CD4-positive, alpha-beta T cell treated with Interleukin-2 at 100 ng/mL for 4 hours (primary cell): ENCODE measurements around the gene MON2.
"Not testable (repeated sequence)": the region's sequence is repeated elsewhere in the genome, so short reads cannot be mapped to it uniquely, and the experiment has no call there.

ENCODE experiments used
- DNase-seq: peaks from one replicate; pipeline ENCODE4 v3.0.0-alpha.2; 2020; ENCODE audit warnings: low spot score

Gene MON2, protein sequence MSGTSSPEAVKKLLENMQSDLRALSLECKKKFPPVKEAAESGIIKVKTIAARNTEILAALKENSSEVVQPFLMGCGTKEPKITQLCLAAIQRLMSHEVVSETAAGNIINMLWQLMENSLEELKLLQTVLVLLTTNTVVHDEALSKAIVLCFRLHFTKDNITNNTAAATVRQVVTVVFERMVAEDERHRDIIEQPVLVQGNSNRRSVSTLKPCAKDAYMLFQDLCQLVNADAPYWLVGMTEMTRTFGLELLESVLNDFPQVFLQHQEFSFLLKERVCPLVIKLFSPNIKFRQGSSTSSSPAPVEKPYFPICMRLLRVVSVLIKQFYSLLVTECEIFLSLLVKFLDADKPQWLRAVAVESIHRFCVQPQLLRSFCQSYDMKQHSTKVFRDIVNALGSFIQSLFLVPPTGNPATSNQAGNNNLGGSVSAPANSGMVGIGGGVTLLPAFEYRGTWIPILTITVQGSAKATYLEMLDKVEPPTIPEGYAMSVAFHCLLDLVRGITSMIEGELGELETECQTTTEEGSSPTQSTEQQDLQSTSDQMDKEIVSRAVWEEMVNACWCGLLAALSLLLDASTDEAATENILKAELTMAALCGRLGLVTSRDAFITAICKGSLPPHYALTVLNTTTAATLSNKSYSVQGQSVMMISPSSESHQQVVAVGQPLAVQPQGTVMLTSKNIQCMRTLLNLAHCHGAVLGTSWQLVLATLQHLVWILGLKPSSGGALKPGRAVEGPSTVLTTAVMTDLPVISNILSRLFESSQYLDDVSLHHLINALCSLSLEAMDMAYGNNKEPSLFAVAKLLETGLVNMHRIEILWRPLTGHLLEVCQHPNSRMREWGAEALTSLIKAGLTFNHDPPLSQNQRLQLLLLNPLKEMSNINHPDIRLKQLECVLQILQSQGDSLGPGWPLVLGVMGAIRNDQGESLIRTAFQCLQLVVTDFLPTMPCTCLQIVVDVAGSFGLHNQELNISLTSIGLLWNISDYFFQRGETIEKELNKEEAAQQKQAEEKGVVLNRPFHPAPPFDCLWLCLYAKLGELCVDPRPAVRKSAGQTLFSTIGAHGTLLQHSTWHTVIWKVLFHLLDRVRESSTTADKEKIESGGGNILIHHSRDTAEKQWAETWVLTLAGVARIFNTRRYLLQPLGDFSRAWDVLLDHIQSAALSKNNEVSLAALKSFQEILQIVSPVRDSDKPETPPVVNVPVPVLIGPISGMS (N-terminal part only)

DNA sequence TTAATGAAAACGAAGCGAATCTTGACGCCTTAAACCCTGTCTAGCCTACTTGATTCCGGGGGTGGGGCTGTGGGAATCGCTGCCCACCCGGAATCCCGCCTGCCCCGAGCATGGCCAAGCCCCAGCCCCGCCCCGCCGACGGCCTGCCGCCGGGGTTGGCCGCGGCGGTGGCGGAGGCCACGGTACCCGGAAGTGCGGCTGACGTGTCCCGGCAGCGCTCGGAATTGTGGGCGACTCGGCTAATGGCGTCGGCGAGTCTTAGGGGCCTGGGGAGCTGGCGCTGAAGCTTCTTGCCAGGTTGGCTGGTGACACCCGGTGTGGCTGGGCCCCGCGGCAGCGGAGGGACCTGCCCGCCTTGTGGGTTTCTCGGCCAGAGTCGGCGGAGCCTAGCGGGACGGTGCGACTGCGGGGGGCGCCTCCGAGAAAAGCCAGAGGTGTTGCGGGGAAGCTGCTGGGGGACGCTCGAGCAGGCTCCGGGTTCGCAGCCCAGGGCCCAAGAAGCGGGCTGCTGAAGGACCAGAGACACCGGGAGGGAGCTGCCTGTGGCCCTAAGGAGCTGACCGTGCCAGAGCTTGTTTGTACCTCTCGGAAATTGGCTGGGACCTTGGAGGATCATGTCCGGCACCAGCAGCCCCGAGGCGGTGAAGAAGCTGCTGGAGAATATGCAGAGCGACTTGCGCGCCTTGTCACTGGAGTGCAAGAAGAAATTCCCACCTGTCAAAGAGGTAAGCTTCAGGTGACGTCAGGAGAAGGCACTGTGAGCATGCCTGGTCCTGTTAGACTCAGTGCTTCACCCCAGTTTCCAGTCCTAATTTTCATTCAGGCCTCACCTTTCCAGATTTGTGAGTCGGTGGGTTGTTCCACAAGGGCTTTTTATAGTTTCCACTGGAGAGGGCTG, at the start of gene MON2:
TSS of gene MON2 (plus strand) at position 233 of the 898 bp plus-strand sequence. CDS start at position 615, 382 bp downstream.
- peak; percentile 85 for DNase-seq

DNA sequence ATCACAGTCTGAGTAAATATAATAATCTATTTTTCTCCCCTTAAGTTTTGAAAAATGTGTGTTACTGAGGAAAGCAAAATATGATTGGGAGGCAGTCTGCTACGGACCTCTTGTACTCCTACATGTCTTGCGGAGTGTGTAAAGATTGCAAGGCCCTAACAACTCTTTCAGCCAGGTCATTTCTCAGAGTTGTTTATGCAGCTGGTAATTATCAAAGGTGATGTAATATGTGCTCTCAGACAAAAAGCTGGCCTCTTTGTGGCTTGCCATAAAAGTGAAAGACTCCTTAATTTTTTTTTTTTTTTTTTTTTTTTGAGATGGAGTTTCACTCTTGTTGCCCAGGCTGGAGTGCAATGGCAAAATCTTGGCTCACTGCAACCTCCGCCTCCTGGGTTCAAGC, 40.5 kb upstream of the MON2 start:
- DNase-seq: no peak

DNA sequence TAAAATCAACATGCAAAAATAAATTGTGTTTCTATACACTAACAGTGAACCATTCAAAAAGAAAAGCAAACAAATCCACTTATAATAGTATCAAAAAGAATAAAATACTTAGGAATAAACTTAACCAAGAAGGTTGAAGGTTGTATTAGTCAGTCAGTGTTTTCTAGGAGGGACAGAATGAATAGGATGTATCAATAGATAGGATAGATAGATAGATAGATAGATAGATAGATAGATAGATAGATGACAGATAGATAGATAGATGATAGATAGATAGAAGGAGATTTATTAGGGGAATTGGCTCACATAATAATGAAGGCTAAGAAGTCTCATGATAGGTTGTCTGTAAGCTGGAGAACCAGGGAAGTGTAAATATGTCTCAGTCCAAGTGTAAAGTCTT, 37.2 kb upstream of the MON2 start:
- no peak for DNase-seq

DNA sequence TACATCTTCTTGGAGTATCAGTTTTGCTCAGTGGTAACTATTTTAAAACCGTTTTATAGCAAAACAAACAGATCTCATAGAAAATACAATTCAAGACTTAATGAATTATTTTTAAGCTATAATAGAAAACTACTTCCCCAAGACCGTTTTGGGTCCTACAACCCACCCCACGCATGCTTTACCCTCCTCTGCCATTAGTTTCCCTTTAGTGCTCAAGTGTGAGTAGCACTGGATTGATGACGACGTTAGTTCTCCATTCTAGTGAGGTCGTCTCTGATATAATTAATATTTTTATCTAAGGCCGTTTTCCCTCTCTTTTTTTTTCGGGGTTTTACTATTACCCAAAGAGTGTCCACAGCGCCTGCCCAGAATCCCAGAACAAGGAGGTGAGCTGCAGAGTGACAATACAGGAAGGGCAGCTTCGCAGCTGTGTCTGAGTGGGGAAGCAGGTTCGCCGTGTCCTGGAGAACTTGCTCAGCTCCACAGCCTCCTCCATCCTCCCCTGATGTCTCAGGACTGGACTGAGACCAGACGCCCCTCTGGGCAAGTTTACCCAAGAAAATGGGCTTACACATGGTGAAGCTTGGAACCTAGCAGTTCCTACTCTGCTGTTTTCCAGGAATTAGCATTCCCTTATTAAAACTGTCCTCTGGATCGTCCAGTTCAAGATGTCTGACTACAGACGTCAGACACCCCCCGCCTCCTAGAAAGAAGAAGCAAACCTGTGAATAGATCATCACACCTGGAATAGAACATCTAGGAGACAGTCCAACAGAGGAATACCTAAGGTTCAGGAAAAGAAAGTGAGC, 31.9 kb upstream of the MON2 start:
- no peak for DNase-seq

GRCh38 chr12:62435303-62436163, 31.1 kb upstream of the MON2 start:
- DNase-seq: peak; percentile 18

DNA sequence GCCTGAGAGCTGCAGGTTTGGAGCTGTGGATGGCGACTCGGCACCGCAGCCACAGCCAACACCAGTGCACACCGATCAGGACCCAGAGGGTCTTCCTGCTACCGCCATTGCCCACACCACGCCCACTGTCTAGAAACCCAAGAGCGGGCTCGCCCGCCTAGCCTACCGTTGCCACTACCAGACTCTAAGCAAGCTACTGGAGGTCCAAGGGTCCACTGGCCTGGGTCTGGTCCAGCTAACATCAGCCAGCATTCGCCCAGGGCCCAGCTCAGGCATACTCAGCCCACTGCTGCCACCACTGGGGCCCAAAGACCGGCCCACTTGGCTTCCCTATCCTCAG, 30.5 kb upstream of the MON2 start:
- no peak for DNase-seq

DNA sequence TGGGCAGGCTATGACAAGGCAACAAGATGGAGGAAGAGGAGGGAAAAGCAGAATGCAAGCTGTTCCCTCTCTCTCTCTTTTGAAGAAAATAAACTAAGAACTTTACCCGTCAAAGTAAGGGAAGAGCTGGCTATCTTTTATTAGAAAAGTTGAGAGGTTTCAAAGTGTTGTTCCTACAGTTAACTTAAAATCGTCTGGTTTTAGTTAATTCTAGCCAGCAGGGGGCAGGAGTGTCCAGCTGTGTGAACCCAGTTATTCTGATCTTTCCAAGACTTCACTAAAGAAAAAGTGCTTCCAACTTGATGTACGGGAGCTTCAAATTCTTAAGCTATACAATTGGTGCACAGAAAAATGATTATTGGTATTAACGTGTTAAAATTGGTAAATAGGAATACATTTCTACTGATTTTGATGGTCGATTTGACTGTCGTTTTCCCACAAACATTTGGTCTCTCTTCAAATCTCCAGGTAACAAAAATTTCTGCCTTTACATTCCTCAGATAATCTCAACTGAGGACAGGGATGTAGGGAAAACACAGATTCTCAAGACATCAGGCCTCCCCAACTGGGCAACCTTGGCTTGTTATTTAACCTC, 28.4 kb upstream of the MON2 start:
- DNase-seq: peak; percentile 67

GRCh38 chr12:62446754-62447452, 19.7 kb upstream of the MON2 start:
- DNase-seq: no peak

DNA sequence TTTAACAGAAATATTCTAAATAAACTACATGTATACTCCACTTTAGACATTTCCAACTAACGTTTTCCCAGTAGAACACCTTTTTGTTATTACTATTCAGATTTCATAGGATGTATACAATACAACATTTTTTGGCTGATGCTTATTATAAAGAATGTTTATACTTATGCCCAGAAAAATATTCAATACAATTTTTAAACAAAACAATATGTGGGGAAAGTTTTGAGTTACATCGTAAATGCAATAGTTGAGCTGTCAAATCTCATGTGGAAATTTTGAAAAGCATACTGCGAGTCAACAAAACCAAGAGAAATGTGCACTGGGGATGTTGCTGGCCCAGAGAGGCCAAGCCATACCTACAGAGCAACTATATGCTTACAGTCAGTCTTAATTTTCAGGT, 18.2 kb upstream of the MON2 start:
- DNase-seq: no peak

DNA sequence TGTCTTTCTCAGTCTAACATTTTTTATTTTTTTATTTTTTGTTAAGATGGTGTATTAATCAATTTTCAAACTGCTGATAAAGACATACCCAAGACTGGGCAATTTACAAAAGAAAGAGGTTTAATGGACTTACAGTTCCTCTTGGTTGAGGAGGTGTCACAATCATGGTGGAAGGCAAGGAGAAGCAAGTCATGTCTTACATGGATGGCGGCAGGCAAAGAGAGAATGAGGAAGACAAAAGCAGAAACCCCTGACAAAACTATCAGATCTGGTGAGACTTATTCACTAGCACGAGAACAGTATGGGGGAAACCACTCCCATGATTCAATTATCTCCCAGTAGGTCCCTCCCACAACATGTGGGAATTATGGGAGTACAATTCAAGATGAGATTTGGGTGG, 11.2 kb upstream of the MON2 start:
- DNase-seq: not testable (repeated sequence)

GRCh38 chr12:62458626-62459025, 8.0 kb upstream of the MON2 start:
- no peak for DNase-seq

DNA sequence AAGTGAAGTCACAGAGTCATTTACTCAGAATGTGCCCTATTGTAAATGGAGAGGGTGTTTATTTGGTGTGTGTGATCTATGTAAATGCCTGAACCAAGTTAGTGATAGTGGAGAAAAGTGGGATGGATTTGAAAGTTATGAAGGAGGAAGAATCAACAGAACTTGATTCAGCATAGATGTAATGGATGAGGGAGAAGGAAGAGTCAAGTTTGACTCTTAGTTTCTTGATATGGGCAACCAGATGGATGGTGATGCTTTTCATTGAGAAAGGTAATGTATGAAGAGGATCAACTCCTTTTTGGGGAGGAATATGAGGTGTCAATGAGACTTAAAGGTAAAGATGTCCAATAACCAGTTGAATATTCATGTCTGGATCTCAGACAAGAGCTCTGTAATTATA, 6.7 kb upstream of the MON2 start:
- DNase-seq: no peak

- not testable (repeated sequence) for DNase-seq
These were observed 5.3 kb upstream of the MON2 start for GRCh38 chr12:62461171-62461837.

DNA sequence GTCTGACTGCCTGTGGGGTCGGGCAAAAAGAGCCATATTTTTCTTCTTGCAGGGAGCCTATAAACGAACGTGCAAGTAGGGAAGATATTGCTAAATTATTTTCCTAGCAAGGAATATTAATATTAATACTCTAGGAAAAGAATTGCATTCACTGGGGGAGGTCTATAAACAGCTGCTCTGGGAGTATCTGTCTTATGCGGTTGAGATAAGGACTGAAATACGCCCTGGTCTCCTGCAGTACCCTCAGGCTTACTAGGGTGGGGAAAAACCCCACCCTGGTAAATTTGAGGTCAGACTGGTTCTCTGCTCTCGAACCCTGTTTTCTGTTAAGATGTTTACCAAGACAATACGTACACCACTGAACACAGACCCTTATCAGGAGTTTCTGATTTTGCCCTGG, 3.4 kb upstream of the MON2 start:
- not testable (repeated sequence) for DNase-seq

DNA sequence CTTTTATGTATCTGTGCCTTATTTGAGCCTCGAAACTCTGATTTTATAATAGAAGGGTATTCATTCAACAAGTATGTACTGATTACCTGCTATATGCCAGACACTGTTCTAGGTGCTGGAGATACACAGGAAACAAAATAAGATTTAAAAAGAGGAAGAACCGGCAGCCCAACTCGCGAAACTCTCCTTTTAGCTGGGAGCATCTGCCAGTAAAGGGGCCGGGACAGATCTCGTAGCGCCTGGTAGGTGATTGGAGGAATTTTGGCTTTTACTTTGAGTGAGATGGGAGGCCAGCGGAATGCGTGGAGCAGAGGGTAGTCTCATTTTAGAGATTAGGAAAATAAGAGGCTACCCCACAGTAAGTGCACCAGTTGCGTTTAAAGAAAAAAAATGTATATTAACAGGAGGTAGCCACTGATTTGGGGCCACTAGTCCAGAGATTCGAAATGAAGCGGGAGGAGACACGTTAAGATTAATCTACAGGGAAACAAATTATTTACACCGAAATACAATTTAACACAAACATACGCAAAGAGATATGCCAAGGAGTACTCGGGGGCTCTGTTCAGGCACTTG, 520 bp upstream of the MON2 start:
- peak; percentile 20 for DNase-seq

- DNase-seq: no peak
These were observed 1.8 kb downstream of the MON2 start for GRCh38 chr12:62468397-62468796.

- no peak for DNase-seq
These were observed 2.3 kb downstream of the MON2 start for GRCh38 chr12:62468935-62469334.

DNA sequence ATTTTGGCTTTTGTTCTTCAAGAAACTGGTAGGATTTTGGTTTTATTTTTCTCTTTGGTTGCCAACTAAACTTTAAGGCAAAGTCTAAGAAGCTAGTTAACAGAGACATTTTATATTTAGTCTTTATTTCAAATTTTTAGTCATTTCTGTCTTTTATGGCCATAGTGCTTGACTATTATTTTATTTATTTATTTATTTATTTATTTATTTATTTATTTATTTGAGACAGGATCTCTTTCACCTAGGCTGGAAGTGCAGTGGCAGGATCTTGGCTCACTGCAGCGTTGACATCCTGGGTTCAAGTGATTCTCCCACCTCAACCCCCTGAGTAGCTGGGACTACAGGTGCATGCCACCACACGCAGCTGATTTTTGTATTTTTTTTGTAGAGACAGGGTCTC, 3.1 kb downstream of the MON2 start:
- DNase-seq: no peak
